ENCODE results near the gene CDK6.
"Not testable (repeated sequence)": the region's sequence is repeated elsewhere in the genome, so short reads cannot be mapped to it uniquely, and the experiment has no call there.

The CDK6 gene

GRCh38 chr7:92873776-92874175 lies 37.4 kb upstream of the CDK6 start:
- Histone ChIP-seq H3K4me3 (ENCODE audit: low read length) (no peak overlapping the region), H3K9me3 (ENCODE audit: control insufficient read depth, insufficient read depth, low read length) (no peaks in the 10 kb centered on the region), H3K4me1 (ENCODE audit: control insufficient read depth, insufficient read depth, low read length) (no peaks in the 10 kb centered on the region), H3K27ac (ENCODE audit: low read length) (no peak overlapping the region), H3K27me3 (ENCODE audit: control insufficient read depth, insufficient read depth, low read length) (no peaks in the 10 kb centered on the region), H3K36me3 (ENCODE audit: control insufficient read depth, insufficient read depth, low read length) (no peaks in the 10 kb centered on the region)
- WGBS (ENCODE audit: insufficient coverage, insufficient read length), result no CpG with 5 or more reads among the region's 2 CpGs
- no peak for DNase-seq (ENCODE audit: low read depth, low spot score)

GRCh38 chr7:92872701-92873100 lies 36.3 kb upstream of the CDK6 start:
- DNase-seq (ENCODE audit: low read depth, low spot score), result no peak
- H3K4me1 ChIP-seq (ENCODE audit: control insufficient read depth, insufficient read depth, low read length), result no peaks in the 10 kb centered on the region
- no peaks in the 10 kb centered on the region for H3K27me3 ChIP-seq (ENCODE audit: control insufficient read depth, insufficient read depth, low read length)
- H3K27ac ChIP-seq (ENCODE audit: low read length), result no peak overlapping the region
- no peak overlapping the region for H3K4me3 ChIP-seq (ENCODE audit: low read length)
- no peaks in the 10 kb centered on the region for H3K36me3 ChIP-seq (ENCODE audit: control insufficient read depth, insufficient read depth, low read length)
- no peaks in the 10 kb centered on the region for H3K9me3 ChIP-seq (ENCODE audit: control insufficient read depth, insufficient read depth, low read length)

GRCh38 chr7:92868683-92869293 lies 32.4 kb upstream of the CDK6 start:
- Histone ChIP-seq H3K4me3 (ENCODE audit: low read length) (no peak overlapping the region), H3K27me3 (ENCODE audit: control insufficient read depth, insufficient read depth, low read length) (no peaks in the 10 kb centered on the region), H3K36me3 (ENCODE audit: control insufficient read depth, insufficient read depth, low read length) (no peaks in the 10 kb centered on the region), H3K27ac (ENCODE audit: low read length) (no peak overlapping the region), H3K4me1 (ENCODE audit: control insufficient read depth, insufficient read depth, low read length) (no peaks in the 10 kb centered on the region), H3K9me3 (ENCODE audit: control insufficient read depth, insufficient read depth, low read length) (no peaks in the 10 kb centered on the region)
- no peak for DNase-seq (ENCODE audit: low read depth, low spot score)

GRCh38 chr7:92864169-92864568 lies 27.8 kb upstream of the CDK6 start:
- not testable (repeated sequence) for DNase-seq (ENCODE audit: low read depth, low spot score); H3K36me3 ChIP-seq (ENCODE audit: control insufficient read depth, insufficient read depth, low read length); H3K27ac ChIP-seq (ENCODE audit: low read length); H3K4me3 ChIP-seq (ENCODE audit: low read length); H3K9me3 ChIP-seq (ENCODE audit: control insufficient read depth, insufficient read depth, low read length); H3K27me3 ChIP-seq (ENCODE audit: control insufficient read depth, insufficient read depth, low read length); H3K4me1 ChIP-seq (ENCODE audit: control insufficient read depth, insufficient read depth, low read length)
- WGBS (ENCODE audit: insufficient coverage, insufficient read length), result no CpG with 5 or more reads among the region's 5 CpGs

GRCh38 chr7:92856436-92856835 lies 20.1 kb upstream of the CDK6 start:
- no peaks in the 10 kb centered on the region for H3K9me3 ChIP-seq (ENCODE audit: control insufficient read depth, insufficient read depth, low read length)
- WGBS (ENCODE audit: insufficient coverage, insufficient read length), result no CpG with 5 or more reads among the region's 2 CpGs
- no peaks in the 10 kb centered on the region for H3K27me3 ChIP-seq (ENCODE audit: control insufficient read depth, insufficient read depth, low read length)
- no peaks in the 10 kb centered on the region for H3K4me1 ChIP-seq (ENCODE audit: control insufficient read depth, insufficient read depth, low read length)
- no peak for DNase-seq (ENCODE audit: low read depth, low spot score)
- H3K4me3 ChIP-seq (ENCODE audit: low read length), result no peak overlapping the region
- no peak overlapping the region for H3K27ac ChIP-seq (ENCODE audit: low read length)
- no peaks in the 10 kb centered on the region for H3K36me3 ChIP-seq (ENCODE audit: control insufficient read depth, insufficient read depth, low read length)

- WGBS (ENCODE audit: insufficient coverage, insufficient read length), result no CpG with 5 or more reads among the region's 5 CpGs
- no peaks in the 10 kb centered on the region for H3K27me3 ChIP-seq (ENCODE audit: control insufficient read depth, insufficient read depth, low read length)
- H3K36me3 ChIP-seq (ENCODE audit: control insufficient read depth, insufficient read depth, low read length), result no peaks in the 10 kb centered on the region
- no peak overlapping the region for H3K27ac ChIP-seq (ENCODE audit: low read length)
- H3K4me1 ChIP-seq (ENCODE audit: control insufficient read depth, insufficient read depth, low read length), result no peaks in the 10 kb centered on the region
- DNase-seq (ENCODE audit: low read depth, low spot score), result no peak
- no peaks in the 10 kb centered on the region for H3K9me3 ChIP-seq (ENCODE audit: control insufficient read depth, insufficient read depth, low read length)
- H3K4me3 ChIP-seq (ENCODE audit: low read length), result no peak overlapping the region
Measured at GRCh38 chr7:92854501-92855238, 18.3 kb upstream of the CDK6 start.

- WGBS (ENCODE audit: insufficient coverage, insufficient read length), result no CpG with 5 or more reads among the region's 3 CpGs
Measured at GRCh38 chr7:92851732-92852131, 15.4 kb upstream of the CDK6 start.

GRCh38 chr7:92850516-92850915 lies 14.1 kb upstream of the CDK6 start:
- no peak for DNase-seq (ENCODE audit: low read depth, low spot score)
- no CpG with 5 or more reads among the region's 1 CpG for WGBS (ENCODE audit: insufficient coverage, insufficient read length)
- H3K9me3 ChIP-seq (ENCODE audit: control insufficient read depth, insufficient read depth, low read length), result no peaks in the 10 kb centered on the region
- no peaks in the 10 kb centered on the region for H3K4me1 ChIP-seq (ENCODE audit: control insufficient read depth, insufficient read depth, low read length)
- no peaks in the 10 kb centered on the region for H3K36me3 ChIP-seq (ENCODE audit: control insufficient read depth, insufficient read depth, low read length)
- no peaks in the 10 kb centered on the region for H3K27me3 ChIP-seq (ENCODE audit: control insufficient read depth, insufficient read depth, low read length)
- no peak overlapping the region for H3K27ac ChIP-seq (ENCODE audit: low read length)
- H3K4me3 ChIP-seq (ENCODE audit: low read length), result no peak overlapping the region

More at GRCh38 chr7:92851732-92852131, 15.4 kb upstream of the CDK6 start:
- Histone ChIP-seq H3K9me3 (ENCODE audit: control insufficient read depth, insufficient read depth, low read length) (no peaks in the 10 kb centered on the region), H3K36me3 (ENCODE audit: control insufficient read depth, insufficient read depth, low read length) (no peaks in the 10 kb centered on the region), H3K4me1 (ENCODE audit: control insufficient read depth, insufficient read depth, low read length) (no peaks in the 10 kb centered on the region), H3K27me3 (ENCODE audit: control insufficient read depth, insufficient read depth, low read length) (no peaks in the 10 kb centered on the region), H3K27ac (ENCODE audit: low read length) (no peak overlapping the region), H3K4me3 (ENCODE audit: low read length) (no peak overlapping the region)
- no peak for DNase-seq (ENCODE audit: low read depth, low spot score)

- Histone ChIP-seq H3K4me3 (ENCODE audit: low read length) (no peak overlapping the region), H3K27ac (ENCODE audit: low read length) (no peak overlapping the region), H3K27me3 (ENCODE audit: control insufficient read depth, insufficient read depth, low read length) (no peaks in the 10 kb centered on the region), H3K9me3 (ENCODE audit: control insufficient read depth, insufficient read depth, low read length) (no peaks in the 10 kb centered on the region), H3K36me3 (ENCODE audit: control insufficient read depth, insufficient read depth, low read length) (no peaks in the 10 kb centered on the region), H3K4me1 (ENCODE audit: control insufficient read depth, insufficient read depth, low read length) (no peaks in the 10 kb centered on the region)
- no peak for DNase-seq (ENCODE audit: low read depth, low spot score)
- no CpG with 5 or more reads among the region's 4 CpGs for WGBS (ENCODE audit: insufficient coverage, insufficient read length)
Measured at GRCh38 chr7:92849322-92849721, 12.9 kb upstream of the CDK6 start.

GRCh38 chr7:92848851-92849250 lies 12.5 kb upstream of the CDK6 start:
- Histone ChIP-seq H3K9me3 (ENCODE audit: control insufficient read depth, insufficient read depth, low read length) (no peaks in the 10 kb centered on the region), H3K27ac (ENCODE audit: low read length) (no peak overlapping the region), H3K36me3 (ENCODE audit: control insufficient read depth, insufficient read depth, low read length) (no peaks in the 10 kb centered on the region), H3K4me1 (ENCODE audit: control insufficient read depth, insufficient read depth, low read length) (no peaks in the 10 kb centered on the region), H3K4me3 (ENCODE audit: low read length) (no peak overlapping the region), H3K27me3 (ENCODE audit: control insufficient read depth, insufficient read depth, low read length) (no peaks in the 10 kb centered on the region)
- 100% methylated on average over 1 of the region's 3 CpGs for WGBS (ENCODE audit: insufficient coverage, insufficient read length)
- DNase-seq (ENCODE audit: low read depth, low spot score), result no peak

GRCh38 chr7:92848441-92848840 lies 12.1 kb upstream of the CDK6 start:
- Histone ChIP-seq H3K4me1 (ENCODE audit: control insufficient read depth, insufficient read depth, low read length) (no peaks in the 10 kb centered on the region), H3K27ac (ENCODE audit: low read length) (no peak overlapping the region), H3K36me3 (ENCODE audit: control insufficient read depth, insufficient read depth, low read length) (no peaks in the 10 kb centered on the region), H3K9me3 (ENCODE audit: control insufficient read depth, insufficient read depth, low read length) (no peaks in the 10 kb centered on the region), H3K4me3 (ENCODE audit: low read length) (no peak overlapping the region), H3K27me3 (ENCODE audit: control insufficient read depth, insufficient read depth, low read length) (no peaks in the 10 kb centered on the region)
- WGBS (ENCODE audit: insufficient coverage, insufficient read length), result no CpG with 5 or more reads among the region's 2 CpGs
- no peak for DNase-seq (ENCODE audit: low read depth, low spot score)
